Fibroblast of lung (primary cell): Measurements from ENCODE around the gene SPDYE5.
"Not testable (repeated sequence)": the region's sequence is repeated elsewhere in the genome, so short reads cannot be mapped to it uniquely, and the experiment has no call there.

Experiments
- CTCF ChIP-seq, 2 donors: IDR thresholded peaks in 1 of 2; conservative IDR thresholded peaks in 1 of 2; 1 replicate in 1 of 2; 2 replicates in 1 of 2; pipeline ENCODE4 v1.5.1; 2011 to 2012; ENCODE audit warnings: low read length in 2 of 2, control low read depth in 1 of 2, inconsistent platforms in 1 of 2, low read depth in 1 of 2, mild to moderate bottlenecking in 1 of 2
- EZH2 ChIP-seq: IDR thresholded peaks from 2 replicates; pipeline ENCODE4 v1.5.1; 2012; ENCODE audit warnings: low read length, control low read depth, mild to moderate bottlenecking; ENCODE audit errors: missing control alignments

- not testable (repeated sequence) for TF ChIP-seq CTCF (conservative IDR thresholded peaks at IDR 0.05 in 1 of 2, IDR thresholded peaks at IDR 0.05 in 1 of 2; ENCODE audit: low read depth in 1 of 2, low read length in 2 of 2); EZH2
Observed at GRCh38 chr7:75460541-75460940, 31.6 kb upstream of the SPDYE5 start.
